B cell (primary cell): ENCODE measurements around the gene HHATL. TPM values are rescaled to one million over a fixed set of nuclear protein-coding genes. Genes with fewer than 3 reads are reported as not detected.

ENCODE experiments used
- ATAC-seq: fragments of 200-7000 bp; cut with Tn5 transposase; one replicate; pipeline ENCODE4 v1.10.0; 2021; ENCODE audit warnings: low read depth, mild to moderate bottlenecking, moderate number of reproducible peaks, moderate library complexity
- CTCF ChIA-PET: fragments of 350-600 bp; sonication (Branson Sonifier 250); formaldehyde crosslinking; loops from one replicate; lab custom pipeline; 2021; ENCODE audit warnings: antibody characterized with exemption, inconsistent platforms; lab: Charles Lee
- POLR2A ChIA-PET: fragments of 350-600 bp; sonication (Branson Sonifier 250); formaldehyde crosslinking; loops from one replicate; lab custom pipeline; 2021; ENCODE audit warnings: antibody characterized with exemption; lab: Charles Lee
- DNase-seq: peaks from one replicate; pipeline ENCODE4 v3.0.0; 2013
- H2AFZ ChIP-seq: 2 replicates; pipeline ENCODE4 v1.6.1; 2012; ENCODE audit warnings: mild to moderate bottlenecking, low read depth, low read length; ENCODE audit not compliant: insufficient read depth, poor library complexity, severe bottlenecking
- H3K27ac ChIP-seq, 2 donors: 1 replicate in 1 of 2; 2 replicates in 1 of 2; pipeline ENCODE4 v1.5.1; 2012 to 2013; ENCODE audit warnings: low read length in 2 of 2, mild to moderate bottlenecking in 2 of 2, moderate library complexity in 1 of 2
- H3K27me3 ChIP-seq, 4 experiments: fragments of 200-600 bp in 1 of 4; sonication (generic) in 1 of 4; replicated peaks in 1 of 4; 1 replicate in 2 of 4; 2 replicates in 2 of 4; pipeline versions ENCODE4 v1.6.1 to v1.7.0; 2013 to 2016; ENCODE audit warnings: low read length in 3 of 4, mild to moderate bottlenecking in 2 of 4, mixed read lengths in 1 of 4, moderate library complexity in 1 of 4; ENCODE audit not compliant: insufficient read depth in 4 of 4, control insufficient read depth in 3 of 4; ENCODE audit errors: control extremely low read depth in 1 of 4
- H3K36me3 ChIP-seq, 2 experiments: replicated peaks in 1 of 2; 1 replicate in 1 of 2; 2 replicates in 1 of 2; pipeline versions ENCODE4 v1.6.1 to v1.7.1; 2013; ENCODE audit warnings: low read length in 1 of 2; ENCODE audit not compliant: insufficient read depth in 2 of 2, control insufficient read depth in 1 of 2; ENCODE audit errors: control extremely low read depth in 1 of 2, extremely low read depth in 1 of 2
- H3K4me1 ChIP-seq, 2 donors: fragments of 200-600 bp in 1 of 2; sonication (generic) in 1 of 2; 1 replicate in 1 of 2; 2 replicates in 1 of 2; pipeline versions ENCODE4 v1.5.1 to v1.6.1; 2013 to 2017; ENCODE audit warnings: low read length in 2 of 2; ENCODE audit not compliant: control insufficient read depth in 2 of 2, insufficient read depth in 2 of 2
- H3K4me2 ChIP-seq: replicated peaks from 2 replicates; pipeline ENCODE3; 2012; ENCODE audit warnings: mild to moderate bottlenecking, low read depth, low read length; ENCODE audit not compliant: poor library complexity, severe bottlenecking
- H3K4me3 ChIP-seq, 5 experiments: fragments of 200-600 bp in 1 of 5; sonication (generic) in 1 of 5; 1 replicate in 3 of 5; 2 replicates in 2 of 5; pipeline versions ENCODE4 v1.5.1 to v1.7.0; 2011 to 2016; ENCODE audit warnings: low read length in 4 of 5, mild to moderate bottlenecking in 4 of 5, low read depth in 2 of 5, control low read depth in 1 of 5, moderate library complexity in 1 of 5; ENCODE audit not compliant: insufficient read depth in 1 of 5; ENCODE audit errors: control extremely low read depth in 1 of 5, extremely low read depth in 1 of 5
- H3K79me2 ChIP-seq: fragments of 200-600 bp; sonication (generic); one replicate; pipeline ENCODE4 v1.6.0; 2016; ENCODE audit warnings: low read length; ENCODE audit not compliant: control insufficient read depth, insufficient read depth
- H3K9ac ChIP-seq: fragments of 200-600 bp; sonication (generic); 2 replicates; pipeline ENCODE4 v1.6.1; 2017; ENCODE audit warnings: mild to moderate bottlenecking, low read length, moderate library complexity
- H3K9me3 ChIP-seq, 3 donors: one replicate each; pipeline versions ENCODE4 v1.6.1 to v1.7.1; 2013; ENCODE audit warnings: low read length in 2 of 3; ENCODE audit not compliant: control insufficient read depth in 2 of 3, insufficient read depth in 1 of 3; ENCODE audit errors: control extremely low read depth in 1 of 3
- H4K20me1 ChIP-seq: 2 replicates; pipeline ENCODE4 v1.6.0; 2012; ENCODE audit warnings: mild to moderate bottlenecking, low read length; ENCODE audit not compliant: insufficient read depth, control insufficient read depth, poor library complexity, severe bottlenecking
- H3K27ac Mint-ChIP-seq: one replicate; pipeline ENCODE4 v1.8.0; 2021; ENCODE audit warnings: mixed read lengths
- H3K27me3 Mint-ChIP-seq: one replicate; pipeline ENCODE4 v1.8.0; 2021; ENCODE audit warnings: mixed read lengths
- H3K4me1 Mint-ChIP-seq: one replicate; pipeline ENCODE4 v1.8.0; 2021; ENCODE audit warnings: mixed read lengths
- H3K4me3 Mint-ChIP-seq: one replicate; pipeline ENCODE4 v1.8.0; 2021; ENCODE audit warnings: mixed read lengths
- H3K9me3 Mint-ChIP-seq: one replicate; pipeline ENCODE4 v1.8.0; 2022; ENCODE audit warnings: mixed read lengths; ENCODE audit not compliant: insufficient read depth
- EZH2 ChIP-seq: IDR thresholded peaks from 2 replicates; pipeline ENCODE4 v1.6.1; 2012; ENCODE audit warnings: borderline replicate concordance, low read depth, mild to moderate bottlenecking, moderate library complexity, low read length; ENCODE audit not compliant: insufficient read depth, poor library complexity, severe bottlenecking
- WGBS: methylation state at CpG from one replicate; pipeline ENCODE4 v1.1.5; 2013; ENCODE audit warnings: missing lambda C conversion rate; ENCODE audit not compliant: insufficient coverage; 5-methylcytosine and 5-hydroxymethylcytosine counted together
- intact Hi-C: fragments of 100-400 bp; cut with micrococcal nuclease; formaldehyde crosslinking; loops from one replicate; pipeline ENCODE4 v1.10.0; 2022
- polyA plus RNA-seq: library from polyadenylated mRNA; depleted of rRNA; stranded (reverse); fragments of >200 nt; gene quantifications from 2 replicates; pipeline ENCODE4 v1.2.3, GENCODE V29; 2012
- total RNA-seq, 2 donors: library from RNA; stranded (reverse); fragments of 120-200 nt in 1 of 2; gene quantifications; 1 replicate in 1 of 2; 2 replicates in 1 of 2; pipeline versions ENCODE4 v1.2.3 to v1.2.4, GENCODE V29; 2013 to 2022
- TF ChIP-seq, protein P1 (sequence below): fragments of 200-600 bp; IDR thresholded peaks from one replicate; pipeline ENCODE4 v1.8.0; 2022; ENCODE audit warnings: antibody characterized with exemption, mild to moderate bottlenecking

The HHATL gene
- total and polyA plus RNA-seq, 2 donors (not counting 1 experiment from before 2014, with no cell fraction given) = not detected

DNA sequence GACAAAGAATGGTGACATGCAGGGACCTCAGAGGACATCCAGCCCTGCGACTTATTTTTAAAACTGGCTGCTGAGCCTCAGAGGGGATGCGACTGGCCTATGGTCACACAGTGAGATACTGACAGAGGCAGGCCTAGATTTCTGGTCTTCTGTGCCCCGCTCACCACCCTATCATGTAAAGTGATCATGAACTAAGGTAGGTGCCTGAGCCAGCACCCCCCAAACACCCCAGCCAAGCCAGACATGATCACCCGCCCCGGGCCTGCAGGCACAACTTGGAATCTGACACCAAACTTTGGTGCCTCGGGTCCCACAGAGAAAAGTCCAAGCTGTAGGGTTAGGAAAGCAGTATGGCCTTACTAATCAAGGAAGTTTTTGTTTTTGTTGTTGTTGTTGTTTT is 33.9 kb upstream of the HHATL start:
- POLR2A ChIA-PET = no interaction called here
- Histone ChIP-seq H3K4me2 (no peak overlapping the region), H3K9me3 (no peaks in the 10 kb centered on the region), H3K79me2 (no peaks in the 10 kb centered on the region), H3K36me3 (no peaks in the 10 kb centered on the region), H3K27me3 (no peaks in the 10 kb centered on the region), H3K4me3 (no peak overlapping the region), H4K20me1 (no peaks in the 10 kb centered on the region), H3K9ac (no peak overlapping the region), H3K4me1 (peaks cover 3 to 6% of the 10 kb centered on the region in 2 donors), H3K27ac (no peak overlapping the region), H2AFZ (no peak overlapping the region)
- CTCF ChIA-PET = interaction anchor here (3.4 kb wide), 1 partner anchor 9 kb away, joined by 13 read pairs; no protein-coding TSS in a partner anchor
- DNase-seq (no peak), ATAC-seq (no peak)
- Mint-ChIP-seq H3K27me3 (no peaks in the 10 kb centered on the region), H3K4me3 (no peak overlapping the region), H3K27ac (no peak overlapping the region), H3K9me3 (no peaks in the 10 kb centered on the region), H3K4me1 (peaks cover 15% of the 10 kb centered on the region)
- intact Hi-C loops = no loop called here
- TF ChIP-seq EZH2 = no peak
- TF ChIP-seq, protein P1, sequence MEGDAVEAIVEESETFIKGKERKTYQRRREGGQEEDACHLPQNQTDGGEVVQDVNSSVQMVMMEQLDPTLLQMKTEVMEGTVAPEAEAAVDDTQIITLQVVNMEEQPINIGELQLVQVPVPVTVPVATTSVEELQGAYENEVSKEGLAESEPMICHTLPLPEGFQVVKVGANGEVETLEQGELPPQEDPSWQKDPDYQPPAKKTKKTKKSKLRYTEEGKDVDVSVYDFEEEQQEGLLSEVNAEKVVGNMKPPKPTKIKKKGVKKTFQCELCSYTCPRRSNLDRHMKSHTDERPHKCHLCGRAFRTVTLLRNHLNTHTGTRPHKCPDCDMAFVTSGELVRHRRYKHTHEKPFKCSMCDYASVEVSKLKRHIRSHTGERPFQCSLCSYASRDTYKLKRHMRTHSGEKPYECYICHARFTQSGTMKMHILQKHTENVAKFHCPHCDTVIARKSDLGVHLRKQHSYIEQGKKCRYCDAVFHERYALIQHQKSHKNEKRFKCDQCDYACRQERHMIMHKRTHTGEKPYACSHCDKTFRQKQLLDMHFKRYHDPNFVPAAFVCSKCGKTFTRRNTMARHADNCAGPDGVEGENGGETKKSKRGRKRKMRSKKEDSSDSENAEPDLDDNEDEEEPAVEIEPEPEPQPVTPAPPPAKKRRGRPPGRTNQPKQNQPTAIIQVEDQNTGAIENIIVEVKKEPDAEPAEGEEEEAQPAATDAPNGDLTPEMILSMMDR = no peak
- 100% methylated on average over 2 of the region's 6 CpGs for WGBS

DNA sequence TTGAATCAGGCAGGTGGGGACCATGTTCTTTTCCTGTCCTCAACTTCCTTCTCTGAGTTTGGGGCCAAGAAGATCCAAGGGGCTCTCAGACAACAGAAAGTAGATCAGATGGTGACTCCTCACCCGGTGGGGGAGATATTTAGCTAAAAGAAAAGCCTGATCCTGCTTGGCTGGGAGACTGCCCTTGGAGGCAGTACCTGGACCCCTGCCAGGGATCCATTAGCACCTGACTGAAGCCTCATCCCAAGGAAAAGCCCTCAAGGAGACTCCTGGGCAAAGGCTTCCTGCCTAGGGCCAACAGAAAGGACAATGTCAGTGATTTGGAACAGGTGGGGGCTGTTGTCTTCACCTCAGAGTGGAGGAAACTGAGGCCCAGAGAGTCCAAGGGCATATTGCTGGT is 33.5 kb upstream of the HHATL start:
- Histone ChIP-seq H3K27ac (no peak overlapping the region), H3K79me2 (no peaks in the 10 kb centered on the region), H4K20me1 (no peaks in the 10 kb centered on the region), H3K9ac (no peak overlapping the region), H3K36me3 (no peaks in the 10 kb centered on the region), H3K9me3 (no peaks in the 10 kb centered on the region), H2AFZ (no peak overlapping the region), H3K4me3 (no peak overlapping the region), H3K4me1 (peaks cover 3 to 6% of the 10 kb centered on the region in 2 donors), H3K4me2 (no peak overlapping the region), H3K27me3 (no peaks in the 10 kb centered on the region)
- intact Hi-C loops = no loop called here
- no peaks in the 10 kb centered on the region for H3K9me3 Mint-ChIP-seq
- DNase-seq = no peak
- H3K27me3 Mint-ChIP-seq = no peaks in the 10 kb centered on the region
- ATAC-seq = no peak
- peaks cover 15% of the 10 kb centered on the region for H3K4me1 Mint-ChIP-seq
- CTCF ChIA-PET = interaction anchor here (3.4 kb wide), 1 partner anchor 9 kb away, joined by 13 read pairs; no protein-coding TSS in a partner anchor
- no peak for TF ChIP-seq EZH2
- TF ChIP-seq, protein P1 = no peak
- no peak overlapping the region for H3K27ac Mint-ChIP-seq
- POLR2A ChIA-PET = no interaction called here
- H3K4me3 Mint-ChIP-seq = no peak overlapping the region
- WGBS = no CpG with 5 or more reads among the region's 1 CpG
